IPS DF 4.7 (cell line): ENCODE measurements around the gene CEP104.

Experiments
- DNase-seq: peaks from one replicate; pipeline ENCODE4 v3.0.0-alpha.2; 2013; ENCODE audit warnings: low spot score; ENCODE audit errors: extremely low read depth

Gene CEP104

GRCh38 chr1:3894626-3895278 is 37.7 kb upstream of the CEP104 start:
- no peak for DNase-seq

GRCh38 chr1:3893190-3893589 is 36.2 kb upstream of the CEP104 start:
- no peak for DNase-seq

GRCh38 chr1:3892748-3893147 is 35.7 kb upstream of the CEP104 start:
- DNase-seq = no peak

- DNase-seq = no peak
These were observed 34.4 kb upstream of the CEP104 start for GRCh38 chr1:3891329-3891865.

GRCh38 chr1:3890389-3891328 is 33.6 kb upstream of the CEP104 start:
- no peak for DNase-seq

- no peak for DNase-seq
These were observed 32.9 kb upstream of the CEP104 start for GRCh38 chr1:3889936-3890335.

- no peak for DNase-seq
These were observed 31.3 kb upstream of the CEP104 start for GRCh38 chr1:3888301-3888700.

- no peak for DNase-seq
These were observed 29.7 kb upstream of the CEP104 start for GRCh38 chr1:3886691-3887090.

GRCh38 chr1:3886106-3886670 is 29.2 kb upstream of the CEP104 start:
- no peak for DNase-seq

- no peak for DNase-seq
These were observed 28.6 kb upstream of the CEP104 start for GRCh38 chr1:3885611-3886010.

- no peak for DNase-seq
These were observed 28.0 kb upstream of the CEP104 start for GRCh38 chr1:3884966-3885365.

- DNase-seq = no peak
These were observed 26.3 kb upstream of the CEP104 start for GRCh38 chr1:3883194-3883925.

- no peak for DNase-seq
These were observed 24.1 kb upstream of the CEP104 start for GRCh38 chr1:3881193-3881480.

GRCh38 chr1:3880429-3881192 is 23.6 kb upstream of the CEP104 start:
- DNase-seq = no peak

GRCh38 chr1:3879787-3880428 is 22.9 kb upstream of the CEP104 start:
- no peak for DNase-seq

GRCh38 chr1:3879099-3879498 is 22.1 kb upstream of the CEP104 start:
- DNase-seq = no peak

- DNase-seq = no peak
These were observed 19.7 kb upstream of the CEP104 start for GRCh38 chr1:3876716-3877115.

GRCh38 chr1:3874736-3875135 is 17.7 kb upstream of the CEP104 start:
- DNase-seq = no peak

GRCh38 chr1:3872546-3872945 is 15.5 kb upstream of the CEP104 start:
- no peak for DNase-seq

- no peak for DNase-seq
These were observed 14.4 kb upstream of the CEP104 start for GRCh38 chr1:3871451-3871805.
